A549 treated with DMSO at 1 μM for 4 hours (cell line): ENCODE results near the gene ZNF674. TPM values are rescaled to one million over a fixed set of nuclear protein-coding genes. Genes with fewer than 3 reads are reported as not detected.

Source experiments
- total RNA-seq: library from RNA; stranded (reverse); fragments of 200-300 nt; extraction: Qiagen RNA extraction; gene quantifications from 5 replicates; pipeline ENCODE4 v1.2.3, GENCODE V29; 2022; ENCODE audit warnings: low read depth

Gene ZNF674
- total RNA-seq = 2.5 to 4.5 TPM (median 3.7 TPM) in 5 replicates

DNA sequence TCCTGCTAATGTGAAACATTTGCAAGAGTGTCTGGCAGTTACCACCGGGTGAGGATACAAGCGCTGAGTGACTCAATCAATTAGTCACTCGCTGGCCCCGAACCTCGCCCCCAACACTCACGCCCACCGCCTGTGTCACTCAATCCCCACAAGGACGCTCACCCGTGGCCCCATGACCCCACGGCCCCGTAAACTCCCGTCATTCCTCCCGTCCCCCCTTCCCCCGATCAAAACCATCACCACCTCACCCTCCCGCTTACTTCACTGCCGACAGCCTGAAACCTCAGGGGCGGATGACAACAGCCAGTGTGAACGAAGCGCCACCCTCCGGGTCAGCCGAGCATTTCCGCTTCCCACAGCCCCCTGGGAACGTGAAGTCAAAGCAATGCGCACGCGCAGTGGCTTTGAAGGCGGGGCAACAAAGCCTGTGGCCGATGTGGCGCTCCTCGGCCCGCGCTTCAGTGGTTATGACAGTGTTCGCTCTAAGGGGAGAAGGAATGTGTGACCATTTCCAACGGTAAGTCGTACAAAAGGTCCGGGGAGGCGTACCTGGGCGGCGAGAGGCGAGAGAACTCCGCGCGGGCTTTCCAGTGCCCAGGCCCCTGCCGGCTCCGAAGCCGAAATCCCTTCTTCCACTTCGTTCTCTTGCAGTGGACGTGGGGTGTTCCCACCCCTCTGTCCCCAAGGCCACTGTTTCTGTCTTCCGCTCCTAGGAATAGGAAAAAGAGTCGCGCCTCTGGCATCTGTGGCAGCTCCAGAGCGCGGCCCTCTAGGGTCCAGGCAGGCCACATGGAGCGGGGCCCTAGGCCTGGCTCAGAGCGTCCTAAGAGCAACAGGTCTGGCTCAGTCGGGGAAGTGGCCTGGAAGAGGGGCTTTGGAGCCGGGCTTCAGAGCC is at the start of gene ZNF674:
Gene ZNF674 (minus strand): TSS at position 311 of the 895 bp plus-strand sequence. CDS start 3,334 bp downstream, outside the sequence.

GRCh38 chrX:46573331-46573891 is 28.2 kb upstream of the ZNF674 start, which contains the start of gene CHST7:
TSS of gene CHST7 (plus strand) at chrX:46573765. CDS start at chrX:46573932, 167 bp downstream.

Other genes with a start within 250 kb of the ZNF674 start
- gene CHST7, start 28.3 kb upstream of the ZNF674 start, total RNA-seq = 11.7 to 18.5 TPM (median 16.7 TPM) in 5 replicates
- 13.5 to 15.6 TPM (median 15.5 TPM) in 5 replicates for gene SLC9A7, start 213.7 kb upstream of the ZNF674 start, total RNA-seq